GM12878 (cell line): Measurements from ENCODE around the gene ARHGEF10L. TPM values are rescaled to one million over a fixed set of nuclear protein-coding genes. Genes with fewer than 3 reads are reported as not detected.

Experiments
- ATAC-seq: fragments of 200-7000 bp; cut with Tn5 transposase; 3 replicates; pipeline ENCODE4 v1.9.1; 2020; ENCODE audit warnings: mild to moderate bottlenecking, moderate library complexity
- BruUV-seq: library from RNA; stranded (reverse); fragments of 400-500 nt; replicated peaks from 2 replicates; lab custom pipeline; 2021; lab: Mats Ljungman, UMichigan
- CTCF ChIA-PET: fragments of 300-600 bp; sonication (Branson Sonifier 250); formaldehyde crosslinking; extraction: SDS; loops from one replicate; lab custom pipeline; 2021; ENCODE audit warnings: inconsistent platforms; lab: Yijun Ruan, JAX
- POLR2A ChIA-PET: fragments of 350-600 bp; formaldehyde crosslinking; extraction: SDS; loops from one replicate; lab custom pipeline; 2021; ENCODE audit warnings: inconsistent platforms; lab: Charles Lee
- RAD21 ChIA-PET: fragments of 300-600 bp; sonication (Branson Sonifier 250); formaldehyde crosslinking; loops from one replicate; lab custom pipeline; 2023; ENCODE audit warnings: antibody characterized with exemption; ENCODE audit not compliant: unreplicated experiment; lab: Charles Lee
- SMC1A ChIA-PET: fragments of 300-600 bp; sonication (Branson Sonifier 250); formaldehyde crosslinking; loops from one replicate; lab custom pipeline; 2023; ENCODE audit not compliant: unreplicated experiment, uncharacterized antibody; lab: Charles Lee
- DNase-seq: peaks from one replicate; pipeline ENCODE4 v3.0.0-alpha.2; 2011; ENCODE audit warnings: low read depth, low spot score
- FAIRE-seq: peaks from 3 replicates; lab custom pipeline; 2011; peaks lifted over from hg19 to GRCh38; lab: Jason Lieb, UNC
- H2AFZ ChIP-seq: 2 replicates; pipeline ENCODE4 v1.6.0; 2011; ENCODE audit warnings: low read depth, low read length, control low read depth; ENCODE audit not compliant: control insufficient read depth
- H3K27ac ChIP-seq: 2 replicates; pipeline ENCODE4 v1.5.1; 2011; ENCODE audit warnings: control low read depth; ENCODE audit not compliant: control insufficient read depth, insufficient read depth
- H3K27me3 ChIP-seq, 2 experiments: replicated peaks in 1 of 2; 2 replicates each; pipeline versions ENCODE4 v1.6.0 to v1.6.1; 2011; ENCODE audit warnings: low read length in 1 of 2; ENCODE audit not compliant: control insufficient read depth in 2 of 2, insufficient read depth in 2 of 2
- H3K36me3 ChIP-seq, 2 experiments: 2 replicates each; pipeline ENCODE4 v1.5.1; 2011; ENCODE audit warnings: low read length in 1 of 2; ENCODE audit not compliant: control insufficient read depth in 2 of 2, insufficient read depth in 2 of 2
- H3K4me1 ChIP-seq: 2 replicates; pipeline ENCODE4 v1.6.1; 2011; ENCODE audit warnings: mild to moderate bottlenecking, low read length, moderate library complexity, mixed read lengths; ENCODE audit not compliant: control insufficient read depth, insufficient read depth
- H3K4me2 ChIP-seq: 2 replicates; pipeline ENCODE4 v1.6.0; 2011; ENCODE audit warnings: control low read depth; ENCODE audit not compliant: control insufficient read depth, insufficient read depth
- H3K4me3 ChIP-seq: fragments of 200-600 bp; sonication (generic); 2 replicates; pipeline ENCODE4 v1.5.1; 2016
- H3K79me2 ChIP-seq: 2 replicates; pipeline ENCODE4 v1.6.0; 2011; ENCODE audit warnings: low read length; ENCODE audit not compliant: control insufficient read depth, insufficient read depth
- H3K9ac ChIP-seq: 2 replicates; pipeline ENCODE4 v1.8.0; 2011; ENCODE audit warnings: low read length, control low read depth, mixed read lengths; ENCODE audit not compliant: control insufficient read depth, insufficient read depth
- H3K9me3 ChIP-seq: replicated peaks from 3 replicates; pipeline ENCODE4 v1.5.1; 2011; ENCODE audit warnings: mild to moderate bottlenecking, low read length; ENCODE audit not compliant: control insufficient read depth, insufficient read depth
- H4K20me1 ChIP-seq: 2 replicates; pipeline ENCODE4 v1.6.0; 2011; ENCODE audit not compliant: control insufficient read depth, insufficient read depth
- BHLHE40 ChIP-seq, 2 experiments: fragments of 450-650 bp in 1 of 2; IDR thresholded peaks; 2 replicates each; pipeline ENCODE4 v1.6.1; 2011 to 2017; ENCODE audit warnings: low read depth in 2 of 2, borderline replicate concordance in 1 of 2, improper control_type of control experiment in 1 of 2, low read length in 1 of 2, mild to moderate bottlenecking in 1 of 2
- BMI1 ChIP-seq: fragments of 450-650 bp; IDR thresholded peaks from 2 replicates; pipeline ENCODE4 v1.6.1; 2016; ENCODE audit warnings: mild to moderate bottlenecking, moderate library complexity, borderline replicate concordance
- CREB1 ChIP-seq: IDR thresholded peaks from 2 replicates; pipeline ENCODE4 v1.6.1; 2012; ENCODE audit warnings: low read depth, mild to moderate bottlenecking, inconsistent platforms
- HDAC6 ChIP-seq: fragments of 200-600 bp; sonication (generic); IDR thresholded peaks from one replicate; pipeline ENCODE4 v1.8.0; 2017; ENCODE audit warnings: antibody characterized with exemption; ENCODE audit not compliant: unreplicated experiment
- IRF4 ChIP-seq: IDR thresholded peaks from 2 replicates; pipeline ENCODE4 v1.6.1; 2011; ENCODE audit warnings: low read depth, low read length
- KAT2A ChIP-seq: conservative IDR thresholded peaks from 2 replicates; pipeline ENCODE4 v1.6.1; 2011; ENCODE audit warnings: low read depth, low read length; ENCODE audit not compliant: control insufficient read depth
- MTA2 ChIP-seq: fragments of 450-650 bp; IDR thresholded peaks from 2 replicates; pipeline ENCODE4 v1.6.1; 2016; ENCODE audit warnings: low read depth, mild to moderate bottlenecking, moderate library complexity
- MTA3 ChIP-seq: IDR thresholded peaks from 2 replicates; pipeline ENCODE4 v1.6.1; 2012; ENCODE audit warnings: low read length, inconsistent platforms, borderline replicate concordance
- MXI1 ChIP-seq: fragments of 150-350 bp; IDR thresholded peaks from 2 replicates; pipeline ENCODE4 v1.6.1; 2011; ENCODE audit warnings: low read depth, mild to moderate bottlenecking, inconsistent platforms, low read length, improper control_type of control experiment
- RAD51 ChIP-seq: fragments of 450-650 bp; IDR thresholded peaks from 2 replicates; pipeline ENCODE4 v1.6.1; 2016; ENCODE audit warnings: moderate library complexity, mild to moderate bottlenecking, inconsistent platforms
- SPI1 ChIP-seq: IDR thresholded peaks from 2 replicates; pipeline ENCODE4 v1.6.1; 2011; ENCODE audit warnings: low read depth, mild to moderate bottlenecking, low read length, moderate library complexity, borderline replicate concordance; ENCODE audit not compliant: insufficient read depth
- STAT1 ChIP-seq: fragments of 450-650 bp; conservative IDR thresholded peaks from 2 replicates; pipeline ENCODE4 v1.6.1; 2014; ENCODE audit warnings: antibody characterized with exemption, mild to moderate bottlenecking
- ZBED1 ChIP-seq: IDR thresholded peaks from 2 replicates; pipeline ENCODE4 v1.6.1; 2016; ENCODE audit warnings: borderline replicate concordance
- WGBS: methylation state at CpG from one replicate; pipeline ENCODE4 v1.1.6; 2016; ENCODE audit warnings: low lambda C conversion rate; ENCODE audit not compliant: insufficient replicate concordance, insufficient coverage; ENCODE audit errors: missing lambda C conversion rate; 5-methylcytosine and 5-hydroxymethylcytosine counted together
- in situ Hi-C: fragments of 300-500 bp; cut with MboI; formaldehyde crosslinking; loops from 9 replicates; pipeline ENCODE4 v1.14.3; 2018; ENCODE audit warnings: mixed read lengths
- intact Hi-C: fragments of 100-400 bp; cut with micrococcal nuclease; formaldehyde crosslinking; loops from one replicate; pipeline ENCODE4 v1.14.2; 2022; ENCODE audit not compliant: unreplicated experiment
- polyA plus RNA-seq, 11 experiments: library from polyadenylated mRNA; depleted of rRNA in 4 of 11; unstranded in 6 of 11; stranded (reverse) in 5 of 11; fragments of >200 nt; fragmentation: Nextera tagmentation in 4 of 11; fragmentation: Illumina TruSeq in 1 of 11; extraction: Ambion mirVana in 4 of 11; extraction: Trizol in 1 of 11; gene quantifications; 1 replicate in 1 of 11; 2 replicates in 10 of 11; pipeline versions ENCODE4 v1.2.1 to v1.2.3, GENCODE V29; 2011 to 2016; ENCODE audit warnings: inconsistent platforms in 2 of 11, missing spikeins in 2 of 11, low read depth in 1 of 11
- total RNA-seq, 4 experiments: library from RNA; depleted of rRNA in 3 of 4; stranded (reverse); fragments of >200 nt in 3 of 4; fragmentation: Illumina TruSeq in 1 of 4; extraction: Trizol in 1 of 4; gene quantifications; 2 replicates each; pipeline versions ENCODE4 v1.2.1 to v1.2.3, GENCODE V29; 2013 to 2021
- TF ChIP-seq, protein P1 (sequence below): IDR thresholded peaks from 2 replicates; pipeline ENCODE4 v1.6.1; 2012; ENCODE audit warnings: low read length, inconsistent platforms
- TF ChIP-seq, protein P2 (sequence below): fragments of 450-650 bp; IDR thresholded peaks from 2 replicates; pipeline ENCODE4 v1.6.1; 2016; ENCODE audit warnings: mild to moderate bottlenecking
- TF ChIP-seq, protein P3 (sequence below): fragments of 450-650 bp; IDR thresholded peaks from 2 replicates; pipeline ENCODE4 v1.6.1; 2017; ENCODE audit warnings: mild to moderate bottlenecking, low read depth, inconsistent platforms; ENCODE audit not compliant: poor library complexity, severe bottlenecking

The ARHGEF10L gene
- total and polyA plus RNA-seq, 10 of the 15 experiments (the other 5 are each of a cell fraction or from before 2014, with no cell fraction given), result 0.05 to 0.94 (median 0.28) TPM; not detected in 2

DNA sequence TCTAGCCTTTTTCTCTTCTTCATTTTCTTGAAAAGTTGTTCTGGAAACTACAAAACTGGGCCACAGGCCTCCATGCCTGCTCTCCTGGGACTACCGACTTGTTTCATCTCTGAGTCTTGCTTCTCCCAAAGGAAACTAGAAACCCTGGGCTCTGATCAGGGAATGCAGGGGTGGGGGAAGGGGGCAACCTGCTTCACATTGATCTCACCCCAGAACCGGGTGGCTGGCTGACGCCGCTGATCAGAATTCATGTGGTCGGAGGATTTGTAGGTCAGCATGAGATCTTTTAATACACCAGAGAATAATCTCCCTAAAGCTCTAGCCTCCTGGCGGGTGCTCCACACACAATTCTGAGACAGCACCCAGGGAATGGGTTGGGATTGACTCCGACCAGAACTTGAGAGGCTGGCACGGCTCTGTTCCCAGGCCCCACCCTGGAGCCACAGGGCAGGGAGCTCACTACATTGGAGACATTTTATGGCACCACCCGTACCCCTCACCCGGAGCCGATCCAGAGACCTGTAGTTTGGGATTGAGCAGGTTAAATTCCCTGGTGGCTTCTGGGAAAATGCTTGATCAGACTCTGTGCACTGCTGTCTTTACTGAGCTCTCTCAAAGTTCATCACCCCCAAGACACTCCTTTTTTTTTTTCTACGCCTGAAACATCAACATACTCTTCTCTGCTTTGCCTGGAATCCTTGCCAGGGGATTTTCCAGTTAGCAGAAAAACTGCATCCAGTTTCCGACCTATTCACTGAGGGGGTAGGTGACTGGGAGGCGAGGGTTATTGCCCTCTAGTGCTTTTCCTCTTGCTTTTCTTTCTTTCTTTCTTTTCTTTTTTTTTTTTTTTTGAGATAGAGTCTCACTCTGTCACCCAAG is 12.2 kb upstream of the ARHGEF10L start:
- BruUV-seq, result no TSS peak
- Histone ChIP-seq H3K27ac (no peak overlapping the region), H3K79me2 (no peaks in the 10 kb centered on the region), H2AFZ (no peak overlapping the region), H3K4me2 (no peak overlapping the region), H3K4me1 (no peaks in the 10 kb centered on the region), H3K9me3 (no peaks in the 10 kb centered on the region), H3K4me3 (no peak overlapping the region), H4K20me1 (no peaks in the 10 kb centered on the region), H3K27me3 (no peaks in the 10 kb centered on the region; a peak in 1 of 4 replicates), H3K36me3 (no peaks in the 10 kb centered on the region), H3K9ac (no peak overlapping the region)
- ChIA-PET RAD21 (no interaction called here), CTCF (interaction anchor here (0.6 kb wide), 1 partner anchor 73 kb away, joined by 3 read pairs; no protein-coding TSS in a partner anchor), SMC1A (interaction anchor here (1.0 kb wide), 1 partner anchor 14 kb away, joined by 3 read pairs; no protein-coding TSS in a partner anchor), POLR2A (no interaction called here)
- DNase-seq (no peak), FAIRE-seq (no peak), ATAC-seq (no peak)
- in situ Hi-C loops (no loop called here), intact Hi-C loops (no loop called here)
- 34% methylated on average over 14 of the region's 14 CpGs for WGBS
- no peak for TF ChIP-seq BHLHE40 (IDR thresholded peaks at IDR 0.05; ENCODE audit: borderline replicate concordance in 1 of 2, low read depth in 2 of 2, low read length in 1 of 2)
- no peak for TF ChIP-seq IRF4
- no peak for TF ChIP-seq HDAC6
- TF ChIP-seq ZBED1, result no peak
- TF ChIP-seq MTA2, result no peak
- TF ChIP-seq BMI1, result no peak
- TF ChIP-seq CREB1, result no peak
- no peak for TF ChIP-seq MXI1
- TF ChIP-seq, protein P1, sequence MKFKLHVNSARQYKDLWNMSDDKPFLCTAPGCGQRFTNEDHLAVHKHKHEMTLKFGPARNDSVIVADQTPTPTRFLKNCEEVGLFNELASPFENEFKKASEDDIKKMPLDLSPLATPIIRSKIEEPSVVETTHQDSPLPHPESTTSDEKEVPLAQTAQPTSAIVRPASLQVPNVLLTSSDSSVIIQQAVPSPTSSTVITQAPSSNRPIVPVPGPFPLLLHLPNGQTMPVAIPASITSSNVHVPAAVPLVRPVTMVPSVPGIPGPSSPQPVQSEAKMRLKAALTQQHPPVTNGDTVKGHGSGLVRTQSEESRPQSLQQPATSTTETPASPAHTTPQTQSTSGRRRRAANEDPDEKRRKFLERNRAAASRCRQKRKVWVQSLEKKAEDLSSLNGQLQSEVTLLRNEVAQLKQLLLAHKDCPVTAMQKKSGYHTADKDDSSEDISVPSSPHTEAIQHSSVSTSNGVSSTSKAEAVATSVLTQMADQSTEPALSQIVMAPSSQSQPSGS, result no peak
- no peak for TF ChIP-seq MTA3
- no peak for TF ChIP-seq RAD51
- no peak for TF ChIP-seq KAT2A
- TF ChIP-seq STAT1, result no peak
- TF ChIP-seq, protein P2, sequence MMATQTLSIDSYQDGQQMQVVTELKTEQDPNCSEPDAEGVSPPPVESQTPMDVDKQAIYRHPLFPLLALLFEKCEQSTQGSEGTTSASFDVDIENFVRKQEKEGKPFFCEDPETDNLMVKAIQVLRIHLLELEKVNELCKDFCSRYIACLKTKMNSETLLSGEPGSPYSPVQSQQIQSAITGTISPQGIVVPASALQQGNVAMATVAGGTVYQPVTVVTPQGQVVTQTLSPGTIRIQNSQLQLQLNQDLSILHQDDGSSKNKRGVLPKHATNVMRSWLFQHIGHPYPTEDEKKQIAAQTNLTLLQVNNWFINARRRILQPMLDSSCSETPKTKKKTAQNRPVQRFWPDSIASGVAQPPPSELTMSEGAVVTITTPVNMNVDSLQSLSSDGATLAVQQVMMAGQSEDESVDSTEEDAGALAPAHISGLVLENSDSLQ, result no peak
- TF ChIP-seq, protein P3, sequence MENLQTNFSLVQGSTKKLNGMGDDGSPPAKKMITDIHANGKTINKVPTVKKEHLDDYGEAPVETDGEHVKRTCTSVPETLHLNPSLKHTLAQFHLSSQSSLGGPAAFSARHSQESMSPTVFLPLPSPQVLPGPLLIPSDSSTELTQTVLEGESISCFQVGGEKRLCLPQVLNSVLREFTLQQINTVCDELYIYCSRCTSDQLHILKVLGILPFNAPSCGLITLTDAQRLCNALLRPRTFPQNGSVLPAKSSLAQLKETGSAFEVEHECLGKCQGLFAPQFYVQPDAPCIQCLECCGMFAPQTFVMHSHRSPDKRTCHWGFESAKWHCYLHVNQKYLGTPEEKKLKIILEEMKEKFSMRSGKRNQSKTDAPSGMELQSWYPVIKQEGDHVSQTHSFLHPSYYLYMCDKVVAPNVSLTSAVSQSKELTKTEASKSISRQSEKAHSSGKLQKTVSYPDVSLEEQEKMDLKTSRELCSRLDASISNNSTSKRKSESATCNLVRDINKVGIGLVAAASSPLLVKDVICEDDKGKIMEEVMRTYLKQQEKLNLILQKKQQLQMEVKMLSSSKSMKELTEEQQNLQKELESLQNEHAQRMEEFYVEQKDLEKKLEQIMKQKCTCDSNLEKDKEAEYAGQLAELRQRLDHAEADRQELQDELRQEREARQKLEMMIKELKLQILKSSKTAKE, result no peak
- TF ChIP-seq SPI1, result no peak
